Thyroid gland (tissue), 4 donors: ENCODE data around the gene MOB2.

Experiments
- CTCF ChIP-seq, 6 experiments: fragments of 200-600 bp in 3 of 6; fragments of 450-650 bp in 3 of 6; sonication (generic) in 3 of 6; IDR thresholded peaks; one replicate each; pipeline ENCODE4 v1.5.1; 2016 to 2019; ENCODE audit warnings: antibody characterized with exemption in 6 of 6, mild to moderate bottlenecking in 2 of 6, inconsistent platforms in 1 of 6, moderate library complexity in 1 of 6
- POLR2A ChIP-seq, 2 donors: fragments of 450-650 bp; IDR thresholded peaks; one replicate each; pipeline ENCODE4 v1.6.1; 2017; ENCODE audit warnings: antibody characterized with exemption in 2 of 2, mild to moderate bottlenecking in 2 of 2, moderate library complexity in 1 of 2

GRCh38 chr11:1487851-1488574 lies 1.4 kb upstream of the MOB2 start:
- TF ChIP-seq CTCF (IDR thresholded peaks at IDR 0.05) = peak in 1 of 6 experiments; percentile 9
- TF ChIP-seq POLR2A (IDR thresholded peaks at IDR 0.05) = no peak
